ENCODE results near the gene ZNF282. TPM values are rescaled to one million over a fixed set of nuclear protein-coding genes. Genes with fewer than 3 reads are reported as not detected.

ZNF282 gene
- total RNA-seq (10 to 100 TPM; 13.6 to 14.6 (median 13.9) TPM), polyA plus RNA-seq (8.0 TPM)
- long read RNA-seq, donor 1, partial matches to known transcripts: 0 of 5 reads
- long read RNA-seq, donor 1, other reads (novel, unspliced or antisense): 4 of 5 reads
- long read RNA-seq, donor 2, partial matches to known transcripts: 0 of 4 reads
- long read RNA-seq, donor 2, other reads (novel, unspliced or antisense): 2 of 4 reads
- long read RNA-seq, donor 3, partial matches to known transcripts: 0 of 5 reads
- long read RNA-seq, donor 3, other reads (novel, unspliced or antisense): 5 of 5 reads
- long read RNA-seq, donor 4, partial matches to known transcripts: 1 of 5 reads
- long read RNA-seq, donor 4, other reads (novel, unspliced or antisense): 2 of 5 reads

DNA sequence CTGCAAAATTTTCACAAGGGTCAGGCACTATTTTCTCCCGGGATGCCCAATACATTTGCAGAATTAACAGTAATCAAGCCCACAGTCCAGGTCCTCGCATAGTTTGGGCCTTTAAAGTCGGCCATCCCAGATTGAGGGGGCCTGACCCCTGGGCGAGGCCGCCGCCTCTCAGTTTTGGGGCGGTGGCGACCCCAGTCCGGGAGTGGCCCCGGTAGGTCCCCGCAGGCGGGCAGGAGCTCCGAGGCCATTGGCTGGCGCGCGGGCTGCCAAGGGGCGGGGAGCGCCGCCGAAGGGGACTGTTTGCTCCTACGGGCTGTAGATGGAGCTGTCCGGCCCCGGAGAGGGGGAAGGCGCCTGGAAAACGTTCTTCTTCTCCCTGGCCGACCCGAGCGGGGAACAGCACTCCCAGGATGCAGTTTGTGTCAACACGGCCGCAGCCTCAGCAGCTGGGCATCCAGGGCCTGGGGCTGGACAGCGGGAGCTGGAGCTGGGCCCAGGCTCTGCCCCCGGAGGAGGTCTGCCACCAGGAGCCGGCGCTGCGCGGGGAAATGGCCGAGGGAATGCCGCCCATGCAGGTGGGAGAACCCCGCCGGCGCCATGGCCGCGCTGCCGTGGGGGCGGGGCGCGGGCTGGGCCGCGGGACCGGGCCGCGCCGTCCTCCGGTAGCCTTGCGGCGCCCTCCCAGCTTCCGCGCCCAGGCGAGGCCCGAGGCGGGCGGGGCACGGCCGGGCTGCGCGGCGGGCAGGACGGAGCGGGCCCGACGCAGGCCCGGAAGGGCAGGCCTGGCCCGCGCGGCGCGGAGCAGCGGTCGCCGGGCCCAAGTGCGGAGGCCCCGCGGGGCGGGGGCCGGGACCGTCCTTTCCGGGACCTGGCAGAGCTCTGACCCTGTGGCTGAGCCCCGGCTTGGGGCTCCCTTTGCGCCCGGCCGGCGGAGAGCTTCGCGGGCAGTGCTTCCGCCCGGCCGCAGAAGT lies at the start of gene ZNF282:
Gene ZNF282 (plus strand): TSS at position 367 of the 971 bp plus-strand sequence. CDS start 44 bp downstream, at position 411.
- Histone ChIP-seq H3K27me3 (ENCODE audit: control insufficient read depth, insufficient read depth) (no peaks in the 10 kb centered on the region), H3K9me3 (ENCODE audit: control insufficient read depth, low read length) (no peaks in the 10 kb centered on the region), H3K27ac (ENCODE audit: low read length) (peak within 1 kb of the TSS; percentile 89), H3K4me3 (ENCODE audit: low read length) (peak within 1 kb of the TSS; percentile 86), H3K4me1 (ENCODE audit: control insufficient read depth, insufficient read depth, low read length) (peaks cover 4% of the 10 kb centered on the region)
- under 1% methylated on average over 97 of the region's 97 CpGs for whole genome bisulfite sequencing
- ATAC-seq (peak; percentile 98), DNase-seq (peak; percentile 91 to 97 (median 96))
- intact Hi-C loops (cut with DNase I): no loop called here

DNA sequence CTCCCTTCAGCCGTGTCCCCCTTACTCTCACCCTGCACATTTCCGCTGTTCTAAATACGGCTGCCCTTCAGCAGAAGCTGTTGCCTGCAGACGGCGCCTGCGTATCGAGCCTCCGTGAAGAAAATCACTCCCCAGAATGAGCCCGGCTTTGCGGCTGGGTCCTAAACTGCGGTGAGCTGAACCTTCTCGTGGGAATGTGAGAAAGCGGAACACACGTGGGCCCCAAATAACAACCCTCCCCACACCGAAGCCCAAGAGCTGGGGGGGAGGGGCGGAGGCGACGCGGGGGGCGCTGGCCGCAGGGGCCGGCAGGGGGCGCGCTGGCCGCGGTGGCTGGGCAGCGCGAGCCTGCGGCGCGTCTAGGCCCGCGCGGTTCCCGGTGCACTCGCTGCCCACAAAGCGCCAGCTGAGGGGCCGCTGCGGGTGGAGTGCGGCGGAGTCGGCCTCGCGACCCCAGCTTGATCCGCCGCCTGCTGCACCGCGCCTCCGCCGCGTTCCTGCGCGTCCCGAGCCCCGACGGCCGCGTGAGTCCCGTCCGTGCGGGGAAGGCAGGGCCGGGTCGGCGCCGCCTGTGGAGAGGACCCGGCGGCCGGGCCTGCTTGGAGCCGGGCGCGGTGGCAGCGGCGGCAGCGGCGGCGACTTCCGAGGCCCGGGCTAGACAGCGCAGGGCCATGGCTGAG lies 48.1 kb upstream of the ZNF282 start, which contains the start of gene ZNF398:
Gene ZNF398 (plus strand): TSS at position 382 of the 680 bp plus-strand sequence. CDS start 290 bp downstream, at position 672.
- DNase-seq (peak; percentile 73 to 91 (median 90)), ATAC-seq (peak; percentile 88 to 93)
- Histone ChIP-seq H3K27ac (ENCODE audit: low read length) (peak within 1 kb of the TSS; percentile 88), H3K4me1 (ENCODE audit: control insufficient read depth, insufficient read depth, low read length) (no peaks in the 10 kb centered on the region), H3K9me3 (ENCODE audit: control insufficient read depth, low read length) (no peaks in the 10 kb centered on the region), H3K27me3 (ENCODE audit: control insufficient read depth, insufficient read depth) (no peaks in the 10 kb centered on the region), H3K4me3 (ENCODE audit: low read length) (peak within 1 kb of the TSS; percentile 81)
- intact Hi-C loops (cut with DNase I): no loop called here
- under 1% methylated on average over 79 of the region's 79 CpGs for WGBS

- DNase-seq (peak; percentile 60 to 84 (median 83)), ATAC-seq (peak; percentile 64 to 76)
Measured at GRCh38 chr7:149147752-149148653, 47.3 kb upstream of the ZNF282 start.

GRCh38 chr7:149150981-149151380 lies 44.4 kb upstream of the ZNF282 start:
- Histone ChIP-seq H3K4me3 (ENCODE audit: low read length) (no peak overlapping the region), H3K4me1 (ENCODE audit: control insufficient read depth, insufficient read depth, low read length) (no peaks in the 10 kb centered on the region), H3K27ac (ENCODE audit: low read length) (no peak overlapping the region), H3K27me3 (ENCODE audit: control insufficient read depth, insufficient read depth) (no peaks in the 10 kb centered on the region), H3K9me3 (ENCODE audit: control insufficient read depth, low read length) (no peaks in the 10 kb centered on the region)
- no peak for DNase-seq
- 65% methylated on average over 4 of the region's 4 CpGs for WGBS
- intact Hi-C loops (cut with DNase I): no loop called here
- no peak for ATAC-seq

More at GRCh38 chr7:149147752-149148653, 47.3 kb upstream of the ZNF282 start:
- H3K4me3 ChIP-seq (ENCODE audit: low read length): peak overlapping the region; percentile 81
- peak overlapping the region; percentile 88 for H3K27ac ChIP-seq (ENCODE audit: low read length)
- H3K27me3 ChIP-seq (ENCODE audit: control insufficient read depth, insufficient read depth): no peaks in the 10 kb centered on the region
- intact Hi-C loops (cut with DNase I): no loop called here
- H3K4me1 ChIP-seq (ENCODE audit: control insufficient read depth, insufficient read depth, low read length): no peaks in the 10 kb centered on the region
- under 1% methylated on average over 86 of the region's 86 CpGs for WGBS
- H3K9me3 ChIP-seq (ENCODE audit: control insufficient read depth, low read length): no peaks in the 10 kb centered on the region

GRCh38 chr7:149153346-149153745 lies 42.0 kb upstream of the ZNF282 start:
- no peaks in the 10 kb centered on the region for H3K9me3 ChIP-seq (ENCODE audit: control insufficient read depth, low read length)
- intact Hi-C loops (cut with DNase I): no loop called here
- H3K4me1 ChIP-seq (ENCODE audit: control insufficient read depth, insufficient read depth, low read length): no peaks in the 10 kb centered on the region
- H3K4me3 ChIP-seq (ENCODE audit: low read length): no peak overlapping the region
- DNase-seq (no peak), ATAC-seq (no peak)
- H3K27ac ChIP-seq (ENCODE audit: low read length): no peak overlapping the region
- no peaks in the 10 kb centered on the region for H3K27me3 ChIP-seq (ENCODE audit: control insufficient read depth, insufficient read depth)
- WGBS: 95% methylated on average over 2 of the region's 2 CpGs

- intact Hi-C loops (cut with DNase I): no loop called here
- no peaks in the 10 kb centered on the region for H3K27me3 ChIP-seq (ENCODE audit: control insufficient read depth, insufficient read depth)
- no peak for ATAC-seq
- H3K27ac ChIP-seq (ENCODE audit: low read length): no peak overlapping the region
- no peak for DNase-seq
- 87% methylated on average over 11 of the region's 11 CpGs for WGBS
- no peaks in the 10 kb centered on the region for H3K4me1 ChIP-seq (ENCODE audit: control insufficient read depth, insufficient read depth, low read length)
- H3K9me3 ChIP-seq (ENCODE audit: control insufficient read depth, low read length): no peaks in the 10 kb centered on the region
- no peak overlapping the region for H3K4me3 ChIP-seq (ENCODE audit: low read length)
Measured at GRCh38 chr7:149154056-149154455, 41.3 kb upstream of the ZNF282 start.

DNA sequence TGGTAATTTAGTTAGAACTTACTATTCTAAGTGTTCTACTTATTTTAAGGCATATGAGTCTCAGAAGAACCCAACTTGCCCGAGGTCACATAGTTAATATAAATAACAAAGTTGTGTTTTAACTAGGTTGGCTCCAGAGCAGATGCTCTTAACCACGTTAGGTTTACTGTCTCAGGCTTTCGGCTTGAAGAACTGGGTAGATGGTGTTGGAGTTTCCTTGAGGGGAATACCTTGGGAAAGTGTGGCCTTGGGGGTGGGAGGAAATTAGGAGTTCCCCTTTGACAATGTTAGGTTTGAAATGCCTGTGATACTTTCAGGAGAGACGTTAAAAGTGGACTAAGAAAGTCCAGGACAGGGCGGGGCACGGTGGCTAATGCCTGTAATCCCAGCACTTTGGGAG lies 38.4 kb upstream of the ZNF282 start:
- Histone ChIP-seq H3K9me3 (ENCODE audit: control insufficient read depth, low read length) (no peaks in the 10 kb centered on the region), H3K4me3 (ENCODE audit: low read length) (no peak overlapping the region), H3K27ac (ENCODE audit: low read length) (no peak overlapping the region), H3K4me1 (ENCODE audit: control insufficient read depth, insufficient read depth, low read length) (no peaks in the 10 kb centered on the region), H3K27me3 (ENCODE audit: control insufficient read depth, insufficient read depth) (no peaks in the 10 kb centered on the region)
- no peak for ATAC-seq
- DNase-seq: no peak
- WGBS: 96% methylated on average over 6 of the region's 6 CpGs
- intact Hi-C loops (cut with DNase I): no loop called here

DNA sequence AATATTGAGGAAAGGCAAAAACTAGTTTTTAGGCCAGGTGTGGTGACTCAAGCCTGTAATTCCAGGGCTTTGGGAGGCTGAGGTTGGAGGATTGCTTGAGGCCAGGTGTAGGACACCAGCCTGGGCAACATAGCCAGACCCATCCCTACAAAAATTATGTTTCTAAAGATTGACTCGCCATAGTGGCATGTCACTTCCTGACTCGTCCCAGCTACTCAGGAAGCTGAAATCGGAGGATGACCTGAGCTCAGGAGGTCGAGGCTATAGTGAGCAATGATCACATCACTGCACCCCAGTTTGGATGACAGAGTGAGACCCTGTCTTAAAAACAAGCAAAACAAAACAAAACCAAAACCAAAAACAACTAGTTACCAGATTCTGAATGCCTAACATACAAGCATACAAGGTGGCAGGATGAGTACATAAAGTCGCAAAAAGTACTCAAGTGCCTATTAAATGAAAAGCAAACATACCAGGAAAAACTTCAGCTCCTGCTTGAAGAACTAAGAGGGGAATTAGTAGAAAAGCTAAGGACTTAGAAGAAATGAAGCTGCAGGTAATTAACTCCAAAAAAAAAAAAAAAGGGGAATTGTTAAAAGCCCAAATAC lies 34.0 kb upstream of the ZNF282 start:
- intact Hi-C loops (cut with DNase I): no loop called here
- Histone ChIP-seq H3K9me3 (ENCODE audit: control insufficient read depth, low read length) (no peaks in the 10 kb centered on the region), H3K27me3 (ENCODE audit: control insufficient read depth, insufficient read depth) (no peaks in the 10 kb centered on the region), H3K27ac (ENCODE audit: low read length) (no peak overlapping the region), H3K4me1 (ENCODE audit: control insufficient read depth, insufficient read depth, low read length) (no peaks in the 10 kb centered on the region), H3K4me3 (ENCODE audit: low read length) (no peak overlapping the region)
- DNase-seq (no peak), ATAC-seq (no peak)
- 65% methylated on average over 5 of the region's 5 CpGs for WGBS

- Histone ChIP-seq H3K4me1 (ENCODE audit: control insufficient read depth, insufficient read depth, low read length) (no peaks in the 10 kb centered on the region), H3K9me3 (ENCODE audit: control insufficient read depth, low read length) (no peaks in the 10 kb centered on the region), H3K4me3 (ENCODE audit: low read length) (no peak overlapping the region), H3K27ac (ENCODE audit: low read length) (no peak overlapping the region), H3K27me3 (ENCODE audit: control insufficient read depth, insufficient read depth) (no peaks in the 10 kb centered on the region)
- intact Hi-C loops (cut with DNase I): no loop called here
- no peak for DNase-seq
- WGBS: 56% methylated on average over 1 of the region's 1 CpG
- no peak for ATAC-seq
Measured at GRCh38 chr7:149166142-149166541, 29.2 kb upstream of the ZNF282 start.

Data from right cardiac atrium (tissue), 5 donors.